ENCODE results near the gene RAB39A.

The RAB39A gene

GRCh38 chr11:107962181-107962580, 33.9 kb downstream of the RAB39A start:
- Histone ChIP-seq H3K36me3 (ENCODE audit: insufficient read depth, low read length) (no peaks in the 10 kb centered on the region), H3K4me2 (ENCODE audit: insufficient read depth, low read length) (no peak overlapping the region), H3K4me1 (ENCODE audit: insufficient read depth, low read length) (no peaks in the 10 kb centered on the region), H3K9ac (ENCODE audit: low read depth, low read length) (no peak overlapping the region), H2AFZ (ENCODE audit: low read depth, low read length) (no peak overlapping the region), H3K9me3 (ENCODE audit: insufficient read depth, low read length, severe bottlenecking) (no peaks in the 10 kb centered on the region), H3K27me3 (ENCODE audit: insufficient read depth, low read length, poor library complexity) (no peaks in the 10 kb centered on the region), H3K79me2 (ENCODE audit: insufficient read depth, low read length) (no peaks in the 10 kb centered on the region), H4K20me1 (ENCODE audit: insufficient read depth, low read length) (no peaks in the 10 kb centered on the region), H3K4me3 (ENCODE audit: low read depth in 1 of 2, low read length in 2 of 2) (no peak overlapping the region), H3K27ac (ENCODE audit: low read length) (no peak overlapping the region)
- ATAC-seq (ENCODE audit: insufficient read depth, low read depth) (no peak), DNase-seq (no peak)
- no peak for TF ChIP-seq CTCF (IDR thresholded peaks at IDR 0.05; ENCODE audit: borderline replicate concordance, extremely low read depth, low read length, poor library complexity, severe bottlenecking)
- TF ChIP-seq EZH2 (IDR thresholded peaks at IDR 0.05; ENCODE audit: borderline replicate concordance, low read depth, low read length, severe bottlenecking): no peak

GRCh38 chr11:107963091-107963490, 34.8 kb downstream of the RAB39A start:
- TF ChIP-seq CTCF (IDR thresholded peaks at IDR 0.05; ENCODE audit: borderline replicate concordance, extremely low read depth, low read length, poor library complexity, severe bottlenecking): no peak
- no peak for TF ChIP-seq EZH2 (IDR thresholded peaks at IDR 0.05; ENCODE audit: borderline replicate concordance, low read depth, low read length, severe bottlenecking)
- H2AFZ ChIP-seq (ENCODE audit: low read depth, low read length): no peak overlapping the region
- H3K4me1 ChIP-seq (ENCODE audit: insufficient read depth, low read length): no peaks in the 10 kb centered on the region
- H3K27ac ChIP-seq (ENCODE audit: low read length): no peak overlapping the region
- no peaks in the 10 kb centered on the region for H4K20me1 ChIP-seq (ENCODE audit: insufficient read depth, low read length)
- H3K4me2 ChIP-seq (ENCODE audit: insufficient read depth, low read length): no peak overlapping the region
- H3K9me3 ChIP-seq (ENCODE audit: insufficient read depth, low read length, severe bottlenecking): no peaks in the 10 kb centered on the region
- ATAC-seq (ENCODE audit: insufficient read depth, low read depth) (no peak), DNase-seq (no peak)
- no peaks in the 10 kb centered on the region for H3K36me3 ChIP-seq (ENCODE audit: insufficient read depth, low read length)
- no peak overlapping the region for H3K9ac ChIP-seq (ENCODE audit: low read depth, low read length)
- no peaks in the 10 kb centered on the region for H3K79me2 ChIP-seq (ENCODE audit: insufficient read depth, low read length)
- no peaks in the 10 kb centered on the region for H3K27me3 ChIP-seq (ENCODE audit: insufficient read depth, low read length, poor library complexity)
- H3K4me3 ChIP-seq (ENCODE audit: low read depth in 1 of 2, low read length in 2 of 2): no peak overlapping the region

GRCh38 chr11:107969219-107969618, 41.0 kb downstream of the RAB39A start:
- no peak for ATAC-seq (ENCODE audit: insufficient read depth, low read depth)

GRCh38 chr11:107970049-107970448, 41.8 kb downstream of the RAB39A start:
- Histone ChIP-seq H3K4me2 (ENCODE audit: insufficient read depth, low read length) (no peak overlapping the region), H3K27me3 (ENCODE audit: insufficient read depth, low read length, poor library complexity) (no peaks in the 10 kb centered on the region), H3K79me2 (ENCODE audit: insufficient read depth, low read length) (no peaks in the 10 kb centered on the region), H4K20me1 (ENCODE audit: insufficient read depth, low read length) (no peaks in the 10 kb centered on the region), H3K4me1 (ENCODE audit: insufficient read depth, low read length) (no peaks in the 10 kb centered on the region), H3K36me3 (ENCODE audit: insufficient read depth, low read length) (no peaks in the 10 kb centered on the region), H3K9me3 (ENCODE audit: insufficient read depth, low read length, severe bottlenecking) (no peaks in the 10 kb centered on the region), H2AFZ (ENCODE audit: low read depth, low read length) (no peak overlapping the region), H3K9ac (ENCODE audit: low read depth, low read length) (no peak overlapping the region), H3K27ac (ENCODE audit: low read length) (no peak overlapping the region), H3K4me3 (ENCODE audit: low read depth in 1 of 2, low read length in 2 of 2) (no peak overlapping the region)
- no peak for TF ChIP-seq CTCF (IDR thresholded peaks at IDR 0.05; ENCODE audit: borderline replicate concordance, extremely low read depth, low read length, poor library complexity, severe bottlenecking)
- ATAC-seq (ENCODE audit: insufficient read depth, low read depth) (no peak), DNase-seq (no peak)

More at GRCh38 chr11:107969219-107969618, 41.0 kb downstream of the RAB39A start:
- H3K9me3 ChIP-seq (ENCODE audit: insufficient read depth, low read length, severe bottlenecking): no peaks in the 10 kb centered on the region
- H3K79me2 ChIP-seq (ENCODE audit: insufficient read depth, low read length): no peaks in the 10 kb centered on the region
- H3K27me3 ChIP-seq (ENCODE audit: insufficient read depth, low read length, poor library complexity): no peaks in the 10 kb centered on the region
- H3K4me3 ChIP-seq (ENCODE audit: low read depth in 1 of 2, low read length in 2 of 2): no peak overlapping the region
- TF ChIP-seq EZH2 (IDR thresholded peaks at IDR 0.05; ENCODE audit: borderline replicate concordance, low read depth, low read length, severe bottlenecking): no peak
- H3K9ac ChIP-seq (ENCODE audit: low read depth, low read length): no peak overlapping the region
- no peak overlapping the region for H2AFZ ChIP-seq (ENCODE audit: low read depth, low read length)
- no peaks in the 10 kb centered on the region for H3K4me1 ChIP-seq (ENCODE audit: insufficient read depth, low read length)
- no peak for DNase-seq
- H3K27ac ChIP-seq (ENCODE audit: low read length): no peak overlapping the region
- no peak overlapping the region for H3K4me2 ChIP-seq (ENCODE audit: insufficient read depth, low read length)
- no peaks in the 10 kb centered on the region for H4K20me1 ChIP-seq (ENCODE audit: insufficient read depth, low read length)
- no peaks in the 10 kb centered on the region for H3K36me3 ChIP-seq (ENCODE audit: insufficient read depth, low read length)

Measured in DND-41 (cell line).